Stimulated activated CD8-positive, alpha-beta memory T cell treated with anti-CD3 and anti-CD28 coated beads, Interleukin-7, amount 100 ng/mL, for 24 hours (primary cell): ENCODE measurements around the gene MOSPD3.

Experiments
- DNase-seq: peaks from one replicate; pipeline ENCODE4 v3.0.0-alpha.2; 2020; ENCODE audit warnings: low read depth

Gene MOSPD3

DNA sequence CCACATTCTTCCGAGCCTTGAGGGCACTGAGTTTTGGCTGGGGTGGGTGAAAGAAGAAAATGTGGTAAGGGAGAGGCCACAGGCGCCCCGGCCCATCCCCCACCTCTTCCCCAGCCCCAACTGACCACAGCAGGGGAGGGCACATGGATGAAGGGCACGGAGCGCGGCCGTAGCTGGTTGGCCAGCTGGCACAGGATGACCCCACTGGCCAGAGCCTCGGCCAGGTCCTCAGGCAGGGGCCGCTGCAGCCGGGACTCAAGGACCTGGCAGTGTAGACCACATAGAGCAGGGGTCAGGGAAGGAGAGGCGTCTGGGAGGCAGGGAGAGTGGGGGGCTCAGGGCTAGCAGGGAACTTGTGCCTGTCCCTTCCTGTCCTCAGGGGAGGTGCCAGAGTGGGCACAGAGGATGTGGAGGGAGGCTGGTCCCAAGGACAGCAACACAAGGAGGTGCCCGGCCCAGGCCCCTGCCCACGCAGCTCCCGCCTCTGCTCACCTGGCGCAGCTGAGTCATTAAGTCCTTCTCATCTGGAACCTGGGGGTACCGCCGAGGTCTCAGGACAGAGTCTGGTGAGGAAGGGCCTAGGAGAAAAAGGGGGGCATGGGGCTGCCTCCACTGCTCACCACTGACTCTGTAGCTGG, 36.5 kb upstream of the MOSPD3 start:
- DNase-seq, result no peak

DNA sequence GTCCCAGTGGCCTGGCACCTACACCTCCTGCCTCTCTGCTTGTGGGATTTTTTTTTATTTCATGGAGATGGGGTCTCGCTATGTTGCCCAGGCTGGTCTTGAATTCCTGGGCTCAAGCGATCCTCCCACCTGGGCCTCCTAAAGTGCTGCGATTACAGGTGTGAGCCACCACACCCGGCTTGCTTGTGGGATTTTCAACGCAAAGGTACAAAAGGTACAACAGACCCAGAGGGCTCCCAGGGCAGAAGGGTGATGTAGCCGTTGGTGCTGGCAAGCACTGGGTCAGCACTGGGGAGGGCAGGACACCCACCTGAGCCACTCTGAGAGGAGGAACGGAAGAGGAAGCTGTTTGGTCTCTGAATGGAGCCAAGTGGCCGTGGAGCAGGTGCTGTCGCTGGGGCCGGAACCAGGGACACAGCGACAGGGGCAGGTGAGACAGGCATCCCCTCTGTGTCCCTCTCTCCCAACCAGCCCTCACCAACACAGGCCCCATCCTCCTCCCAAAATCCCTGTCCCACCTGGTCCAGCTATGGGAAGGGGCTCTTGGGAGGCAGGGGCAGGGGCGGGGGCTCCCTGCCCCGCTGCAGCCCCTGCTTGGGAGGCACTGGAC, 35.9 kb upstream of the MOSPD3 start:
- no peak for DNase-seq

DNA sequence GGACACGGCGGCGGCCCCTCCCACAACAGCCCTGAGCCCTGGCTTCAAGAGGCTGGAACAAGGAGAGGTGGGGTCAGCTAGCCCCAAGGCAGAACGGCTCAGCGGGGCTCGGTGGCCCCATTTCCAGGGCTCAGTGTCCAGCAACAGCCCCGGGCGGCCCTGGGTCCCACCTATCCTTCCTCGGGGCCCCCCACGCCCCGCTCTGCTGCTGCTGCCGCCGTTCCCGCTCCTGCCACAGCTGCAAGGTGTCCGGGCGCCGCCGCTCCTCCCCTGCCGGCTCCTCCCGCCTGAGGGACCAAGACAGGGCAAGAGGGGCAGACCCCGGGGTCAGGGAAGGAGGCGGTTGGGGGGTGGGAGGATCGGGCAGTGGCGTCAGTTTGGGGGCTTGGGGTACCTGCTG, 35.2 kb upstream of the MOSPD3 start:
- no peak for DNase-seq

DNA sequence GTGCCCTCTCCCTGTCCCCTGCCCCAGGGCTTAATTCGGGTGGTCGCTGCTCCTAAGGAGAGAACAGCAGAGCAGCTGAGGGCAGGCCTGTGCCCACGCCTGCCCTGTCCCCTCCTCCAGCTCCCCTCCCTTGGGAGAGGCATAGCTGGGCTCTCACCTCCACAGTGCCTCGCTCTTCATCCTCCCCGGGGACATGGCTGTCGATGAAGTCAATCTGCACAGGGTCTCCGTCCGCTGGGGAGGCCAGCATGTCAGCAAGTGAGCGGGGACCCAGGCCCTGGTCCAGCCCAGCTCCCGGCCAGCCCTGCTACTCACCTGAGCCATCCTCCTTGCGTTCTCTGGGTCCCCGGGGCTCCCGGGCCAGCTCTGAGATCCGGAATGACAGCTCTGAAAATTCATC, 34.8 kb upstream of the MOSPD3 start:
- no peak for DNase-seq

DNA sequence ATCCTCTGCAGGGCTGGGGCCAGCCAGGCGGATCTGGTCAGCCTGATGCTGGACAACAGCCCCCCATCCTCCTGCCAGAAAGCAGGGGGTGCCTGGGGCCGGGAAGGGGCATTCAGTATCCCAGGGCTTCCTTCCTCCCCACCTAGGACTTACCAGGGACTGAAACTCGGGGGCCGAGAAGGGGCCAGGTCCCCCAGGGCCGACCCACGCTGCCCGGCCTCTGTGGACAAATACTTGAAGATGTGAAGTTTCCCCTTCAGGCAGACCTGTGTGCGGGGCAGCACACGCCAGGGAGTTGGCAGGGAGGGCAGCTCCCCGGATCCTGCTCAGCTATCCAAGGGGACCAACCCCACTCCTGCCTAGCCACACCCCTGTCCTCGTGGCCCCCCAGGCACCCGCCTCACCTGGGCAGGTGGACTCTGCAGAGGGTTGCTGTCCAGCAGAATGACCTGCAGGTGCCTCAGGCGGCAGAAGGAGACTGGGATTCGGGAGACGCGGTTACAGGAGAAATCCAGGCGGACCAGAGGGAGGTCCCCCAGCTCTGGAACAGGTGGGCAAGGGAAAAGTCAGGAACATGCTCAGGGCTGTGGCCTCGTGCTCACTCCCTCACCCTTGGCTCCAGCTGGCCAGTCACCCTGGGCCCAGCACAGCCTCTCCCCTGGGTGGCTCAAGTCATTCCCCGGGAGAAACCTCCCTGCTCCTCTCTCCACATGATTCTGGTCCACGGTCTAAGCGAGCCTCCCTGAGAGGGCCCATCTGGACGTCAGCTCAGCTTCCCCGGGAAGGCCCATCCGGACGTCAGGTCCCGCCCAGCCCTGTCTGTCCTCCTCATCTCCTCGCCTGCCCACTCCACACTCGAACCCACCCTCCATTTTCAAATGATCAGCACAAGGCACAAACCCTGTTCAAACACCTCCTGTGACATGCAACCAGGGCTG, 33.8 kb upstream of the MOSPD3 start:
- no peak for DNase-seq

DNA sequence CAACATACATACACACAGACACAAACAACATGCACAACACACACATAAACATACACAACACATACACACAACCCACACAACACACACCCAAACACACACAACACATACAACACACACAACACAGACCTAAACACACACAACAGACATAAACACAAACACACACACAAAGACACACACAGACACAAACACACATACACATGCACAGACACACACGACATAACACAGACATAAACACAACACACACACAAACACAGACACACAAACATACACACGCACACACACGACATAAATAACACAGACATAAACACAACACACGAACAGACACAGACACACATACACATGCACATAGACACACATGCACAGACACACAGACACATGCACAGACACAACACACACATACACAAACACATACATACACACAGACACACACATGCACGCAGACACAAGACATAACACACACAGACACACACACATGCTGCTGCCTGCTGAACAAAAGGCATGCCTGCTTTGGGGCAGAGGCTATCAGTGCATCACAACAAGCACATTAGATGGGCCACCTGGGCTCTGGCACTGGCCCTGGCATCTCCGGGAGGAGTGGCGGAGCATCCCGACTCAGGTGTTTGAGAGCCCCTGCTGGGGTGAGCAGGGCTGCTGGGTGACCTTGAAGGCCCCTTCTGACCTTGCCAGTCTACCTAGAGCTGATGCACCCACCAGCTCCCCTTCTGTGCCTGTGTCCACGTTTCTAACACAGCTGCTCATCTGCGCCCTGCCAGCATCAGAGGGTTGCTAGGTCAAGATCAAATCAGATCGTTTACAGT, 31.7 kb upstream of the MOSPD3 start:
- DNase-seq, result no peak

DNA sequence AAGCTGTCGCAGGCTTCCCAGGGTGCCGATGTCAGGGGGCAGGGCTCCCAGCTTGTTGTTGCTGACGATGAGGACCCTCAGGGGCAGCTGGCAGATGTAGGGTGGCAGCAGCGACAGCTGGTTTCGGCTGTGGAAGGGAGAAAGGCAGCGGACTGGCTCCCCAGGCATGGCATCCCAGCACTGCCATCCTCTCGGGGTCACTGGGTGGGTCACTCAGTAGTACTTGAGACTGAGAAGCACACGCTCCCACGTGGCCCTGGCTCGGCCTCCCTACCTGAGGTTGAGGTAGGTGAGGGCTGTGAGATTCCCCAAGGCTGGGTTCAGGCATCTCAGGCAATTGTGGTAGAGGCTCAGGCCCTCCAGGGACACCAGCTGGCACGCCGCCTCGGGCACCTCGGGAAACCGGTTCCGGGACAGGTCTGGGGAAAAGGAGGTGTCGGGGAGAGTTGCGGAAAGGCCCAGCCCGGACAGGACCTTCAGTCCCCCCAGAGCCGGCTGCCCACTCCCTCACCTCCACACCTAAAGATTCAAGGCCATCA, 30.2 kb upstream of the MOSPD3 start:
- DNase-seq, result no peak

DNA sequence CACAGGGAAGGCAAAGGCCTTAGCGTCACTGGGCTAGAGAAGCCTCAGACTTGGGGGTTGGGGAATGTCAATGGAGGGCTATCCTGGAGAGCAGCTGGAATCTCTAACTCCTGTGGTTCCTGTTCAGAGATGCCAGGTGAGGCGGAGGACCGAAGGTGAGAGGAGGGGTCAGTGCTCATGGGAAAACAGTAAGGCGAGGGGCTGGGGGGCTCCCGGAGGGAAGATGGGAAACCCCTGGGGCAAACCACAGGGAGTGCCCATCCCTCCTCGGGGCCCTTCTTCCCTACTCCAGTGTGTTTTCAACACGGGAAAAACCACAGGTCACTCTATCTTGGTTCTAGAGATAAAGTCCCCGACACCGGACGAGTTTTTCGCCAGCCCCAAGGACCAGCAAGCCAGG, 29.7 kb upstream of the MOSPD3 start:
- DNase-seq, result no peak

DNA sequence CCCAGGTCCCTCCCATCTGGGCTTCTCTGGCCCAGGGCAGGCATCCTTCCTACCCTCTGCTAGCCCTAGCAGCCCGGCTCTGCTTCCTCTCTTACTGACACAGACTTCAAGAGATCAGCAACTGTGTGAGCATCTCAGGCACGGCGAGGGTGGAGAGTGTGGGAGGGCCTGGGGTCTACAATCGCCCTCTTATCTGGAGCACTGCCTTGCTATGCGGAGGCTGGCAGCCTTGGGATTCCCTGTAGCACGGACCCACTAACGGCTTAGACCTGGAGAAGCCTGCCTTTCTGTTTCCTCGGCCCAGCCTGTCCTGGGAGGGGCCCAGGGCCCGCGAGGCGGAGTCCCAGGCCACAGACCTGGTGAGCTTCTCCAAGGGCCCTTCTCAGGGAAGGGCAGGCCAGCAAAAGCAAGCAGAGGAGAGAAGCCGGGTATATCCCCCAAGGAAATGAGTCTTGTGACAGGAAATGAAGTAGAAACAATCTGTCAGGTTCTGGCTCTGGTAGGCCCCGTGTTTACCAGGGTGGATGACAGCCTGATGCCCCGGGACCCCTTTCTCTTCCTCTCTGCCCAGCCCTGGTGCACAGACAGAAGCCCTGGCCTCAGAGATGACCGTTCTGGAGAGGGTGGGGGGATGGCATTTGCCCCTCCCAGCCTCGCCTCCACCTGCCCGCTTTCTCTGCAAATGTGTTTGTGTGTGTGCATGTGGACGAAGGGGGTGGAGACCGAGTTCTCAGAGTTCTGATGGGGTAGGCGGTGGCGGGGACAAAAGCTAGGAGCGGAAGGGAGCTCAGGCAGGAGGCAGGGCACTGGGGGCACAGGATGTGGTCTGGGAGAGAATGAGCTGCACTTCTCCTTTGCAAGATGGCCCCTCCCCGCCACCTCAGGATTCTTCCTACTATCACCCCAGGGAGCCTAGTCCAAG, 28.9 kb upstream of the MOSPD3 start:
- peak; percentile 40 for DNase-seq

DNA sequence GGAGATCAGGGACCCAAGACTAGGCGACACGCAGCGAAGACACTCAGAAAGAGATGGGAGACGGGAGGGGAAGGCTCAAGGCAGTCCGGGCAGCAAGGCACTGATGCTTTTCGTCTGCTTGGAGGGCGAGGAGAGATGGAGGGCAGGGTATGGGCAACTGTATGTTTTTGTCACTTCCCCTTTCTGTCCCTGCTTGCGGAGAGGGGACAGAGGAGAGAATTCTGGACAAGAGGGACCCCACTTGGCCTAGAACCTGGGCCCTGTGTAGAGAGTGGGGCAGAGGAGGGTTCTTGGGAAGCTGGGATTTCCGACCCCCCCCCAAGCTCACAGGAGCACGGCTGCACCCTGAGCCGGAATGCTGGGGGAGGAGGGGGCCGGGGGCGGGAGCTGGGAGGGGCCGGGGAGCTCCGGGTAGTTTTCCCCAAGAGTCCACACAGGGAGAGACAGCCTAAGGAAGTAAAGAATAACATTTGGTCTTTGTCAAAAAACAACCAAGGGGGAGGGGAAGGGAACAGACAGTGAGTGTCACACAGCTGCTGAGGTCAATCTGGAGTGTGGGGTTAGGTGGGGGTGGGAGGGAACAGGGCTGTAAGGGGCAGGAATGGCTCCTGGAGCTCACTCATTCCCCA, 28.2 kb upstream of the MOSPD3 start:
- no peak for DNase-seq

DNA sequence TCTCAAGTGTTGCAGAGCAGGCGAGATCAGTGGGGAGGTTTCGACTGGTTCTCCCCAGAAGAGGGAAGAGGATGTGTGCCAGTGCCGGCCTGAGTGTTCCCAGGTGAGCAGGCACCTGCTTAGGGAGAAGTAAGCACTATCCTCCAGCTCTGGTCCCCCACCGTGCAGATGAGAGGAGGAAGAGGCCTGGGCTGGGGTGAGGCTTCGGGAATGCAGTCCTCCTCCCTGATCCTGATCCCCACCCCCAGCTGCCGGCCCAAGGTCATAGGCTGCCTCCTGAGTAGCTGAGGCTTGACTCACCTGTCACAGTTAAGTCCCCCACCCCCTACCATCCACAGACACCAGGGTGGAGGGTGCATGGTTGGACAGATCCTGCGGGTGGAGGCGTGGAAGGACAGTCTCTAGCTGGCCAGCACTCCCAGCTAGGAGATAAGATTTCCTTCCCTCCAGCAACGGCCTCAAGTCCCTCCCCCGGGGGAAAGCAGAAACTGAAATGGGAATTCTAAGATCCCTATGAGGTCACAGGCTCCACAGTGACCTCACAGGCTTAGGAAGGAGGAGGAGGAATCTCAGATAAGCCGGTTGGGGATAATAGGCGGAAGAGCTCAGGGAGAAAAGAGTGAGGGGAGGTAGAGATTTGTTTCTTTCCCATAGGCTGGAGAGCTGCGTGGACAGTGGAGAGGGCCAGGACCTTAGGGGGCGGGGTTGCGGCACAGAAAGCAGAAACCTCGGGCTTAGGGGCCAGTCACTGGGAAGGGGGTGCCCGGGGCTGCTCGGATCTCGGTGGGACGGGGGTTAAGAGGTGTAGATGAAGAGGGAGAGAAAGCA, 27.4 kb upstream of the MOSPD3 start:
- no peak for DNase-seq

DNA sequence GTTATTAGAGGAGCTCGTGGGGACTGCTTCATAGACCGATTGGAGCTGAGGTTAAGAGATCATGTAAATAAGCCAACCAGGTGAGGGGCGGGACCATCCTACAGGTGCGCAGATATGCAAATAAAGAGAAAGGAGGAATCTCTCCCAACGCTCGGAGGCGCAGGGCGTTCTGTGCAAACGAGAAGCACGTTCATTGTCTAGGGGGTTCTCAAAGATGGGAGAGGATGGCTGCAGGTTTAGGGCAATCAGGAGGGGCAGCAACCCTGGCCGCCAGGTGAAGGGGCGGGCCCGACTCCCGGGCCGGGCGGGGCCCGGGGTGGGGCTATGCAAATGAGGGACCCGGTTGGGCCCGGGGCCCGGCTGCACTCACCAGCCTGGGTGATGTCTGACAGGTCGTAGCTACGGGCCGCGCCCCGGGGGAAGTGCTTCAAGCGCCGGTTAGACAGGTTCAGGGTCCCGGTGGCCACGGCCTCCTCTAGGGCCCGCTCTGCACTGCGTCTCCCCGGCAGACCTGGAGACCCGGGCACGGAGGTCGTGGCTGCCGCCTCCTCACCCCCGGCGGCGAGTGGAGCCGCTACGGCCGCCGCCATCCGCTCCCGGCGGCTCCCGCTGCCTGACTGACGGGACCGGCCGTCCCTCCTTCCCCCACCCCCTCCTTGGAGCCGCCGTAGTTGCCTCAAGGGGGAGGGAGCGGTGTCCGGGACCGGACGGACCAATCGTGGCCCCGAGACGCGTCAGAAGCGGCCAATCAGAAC, 26.7 kb upstream of the MOSPD3 start, which contains the start of gene LRCH4:
LRCH4 (minus strand) TSS at position 619 of the 755 bp plus-strand sequence; CDS start at position 590, 29 bp downstream.
- DNase-seq, result no peak

DNA sequence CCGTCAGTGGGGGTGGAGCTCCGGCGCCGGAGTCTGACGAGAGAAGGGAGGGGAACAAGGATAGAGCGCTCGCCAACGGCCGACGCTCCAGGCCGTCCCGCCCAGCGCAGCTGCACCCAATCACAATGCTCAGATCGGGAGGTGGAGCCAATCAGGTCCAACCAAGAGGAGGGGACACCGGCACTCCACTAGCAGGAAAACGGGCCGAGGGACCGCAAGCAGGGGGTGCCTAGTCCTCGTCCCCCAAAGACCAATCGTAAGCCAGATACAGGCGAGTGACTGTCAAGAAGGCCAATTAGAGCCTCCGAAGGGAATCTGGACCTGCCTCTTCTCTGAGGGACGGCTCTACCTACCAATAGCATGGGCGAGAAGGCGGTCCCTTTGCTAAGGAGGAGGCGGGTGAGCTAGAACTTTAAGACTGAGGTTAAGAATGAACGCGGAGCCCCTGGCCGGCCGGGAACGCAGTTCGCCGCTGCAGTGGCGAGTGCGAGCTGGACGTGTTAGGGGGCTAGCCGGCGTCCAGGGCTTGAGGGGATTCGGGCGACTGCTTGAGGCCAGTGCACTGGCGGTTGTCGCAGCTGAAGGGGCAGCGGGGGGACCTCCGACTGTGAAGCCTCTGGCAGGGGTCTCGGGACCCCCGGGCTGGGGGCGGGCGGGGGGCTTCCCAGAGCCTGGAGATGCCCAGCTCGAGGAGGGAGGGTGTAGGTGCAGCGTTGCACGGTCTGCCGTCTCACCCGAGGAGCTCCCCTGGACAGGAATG, 25.9 kb upstream of the MOSPD3 start, which contains the start of gene FBXO24:
FBXO24 (plus strand) TSS at position 63 of the 760 bp plus-strand sequence; CDS start at position 361, 298 bp downstream.
- DNase-seq, result peak; percentile 99

DNA sequence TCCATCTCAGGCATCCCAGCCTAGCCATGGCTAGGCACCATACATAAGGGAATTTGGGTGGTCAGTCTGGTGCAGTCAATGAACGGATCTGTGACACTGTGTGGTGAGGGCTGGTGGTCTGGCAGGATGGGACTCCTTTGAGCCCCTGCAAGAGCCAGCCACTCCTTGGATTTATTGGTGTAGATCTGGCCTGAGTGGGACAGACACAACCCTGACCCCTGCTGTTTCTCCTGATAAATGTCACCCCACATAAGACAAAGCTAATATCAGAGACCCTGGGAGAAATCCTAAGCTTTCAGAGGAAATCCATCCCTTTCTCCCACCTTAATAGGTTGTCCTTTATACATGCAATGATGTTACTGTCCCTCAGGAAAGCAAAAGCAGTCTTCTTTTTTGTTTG, 23.9 kb upstream of the MOSPD3 start:
- no peak for DNase-seq

DNA sequence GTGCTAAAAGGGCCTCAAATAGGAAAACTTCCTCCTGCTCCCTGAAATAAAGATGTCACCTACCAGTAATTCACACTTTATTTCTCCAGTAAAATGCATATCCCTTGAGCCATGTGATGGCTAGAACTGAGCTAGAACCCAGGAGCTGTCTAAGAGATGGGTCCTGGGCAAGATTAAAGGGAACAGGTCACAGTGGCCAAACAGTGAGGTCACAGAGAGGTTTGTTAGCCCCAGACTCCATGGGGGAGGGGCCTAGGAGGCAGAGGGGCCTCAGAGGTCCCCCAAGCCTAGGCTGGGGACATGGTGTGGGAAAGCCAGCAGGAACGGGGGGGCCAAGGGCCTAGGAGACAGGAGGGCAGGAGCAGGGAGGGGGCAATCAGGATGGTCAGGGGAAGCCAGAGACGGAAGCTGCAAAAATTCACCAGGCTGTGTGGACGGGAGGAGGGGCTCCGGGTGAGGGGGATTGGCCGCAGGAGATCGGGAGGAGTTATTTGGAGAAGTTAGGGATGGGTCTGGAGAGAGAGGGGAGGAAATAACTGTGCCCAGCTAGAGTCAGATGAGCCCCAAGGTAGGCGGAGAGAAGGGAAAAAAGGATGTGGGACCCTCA, 22.9 kb upstream of the MOSPD3 start:
- no peak for DNase-seq

DNA sequence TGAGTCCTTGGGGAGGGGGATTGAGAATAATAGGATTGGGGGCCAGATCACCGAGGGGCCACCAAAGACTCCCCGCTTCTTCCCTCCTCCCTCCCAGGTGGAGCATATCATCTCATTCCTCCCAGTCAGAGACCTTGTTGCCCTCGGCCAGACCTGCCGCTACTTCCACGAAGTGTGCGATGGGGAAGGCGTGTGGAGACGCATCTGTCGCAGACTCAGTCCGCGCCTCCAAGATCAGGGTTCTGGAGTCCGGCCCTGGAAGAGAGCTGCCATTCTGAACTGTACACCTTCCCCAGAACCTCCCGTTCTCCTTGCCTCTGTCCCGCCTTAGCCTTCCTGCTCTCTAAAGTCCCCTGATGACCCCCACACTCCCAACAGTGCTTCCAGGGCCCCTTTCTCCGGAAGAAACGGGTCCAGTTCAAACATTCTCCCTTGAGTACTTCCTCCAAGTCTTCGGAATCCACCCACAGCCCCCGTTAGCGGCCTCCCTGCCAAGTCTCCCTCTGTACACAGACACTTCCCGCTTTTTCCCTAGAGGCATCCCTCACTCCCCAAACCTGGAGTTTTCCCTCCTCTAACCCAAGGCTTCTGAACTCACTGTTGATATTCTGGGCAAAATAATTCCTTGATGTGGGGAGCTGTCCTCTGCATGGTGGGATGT, 22.1 kb upstream of the MOSPD3 start:
- DNase-seq, result no peak

DNA sequence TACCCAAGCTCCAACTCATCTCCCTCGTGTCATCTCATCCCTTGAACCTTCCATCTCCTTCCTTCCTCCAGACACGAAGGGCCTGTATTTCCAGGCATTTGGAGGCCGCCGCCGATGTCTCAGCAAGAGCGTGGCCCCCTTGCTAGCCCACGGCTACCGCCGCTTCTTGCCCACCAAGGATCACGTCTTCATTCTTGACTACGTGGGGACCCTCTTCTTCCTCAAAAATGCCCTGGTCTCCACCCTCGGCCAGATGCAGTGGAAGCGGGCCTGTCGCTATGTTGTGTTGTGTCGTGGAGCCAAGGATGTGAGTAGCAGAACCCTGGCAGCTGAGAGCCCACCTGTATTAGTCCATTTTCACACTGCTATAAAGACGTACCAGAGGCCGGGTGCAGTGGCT, 20.7 kb upstream of the MOSPD3 start:
- no peak for DNase-seq
